ENCODE measurements around the gene DPP4.
"Not testable (repeated sequence)": the region's sequence is repeated elsewhere in the genome, so short reads cannot be mapped to it uniquely, and the experiment has no call there.

DPP4 gene

GRCh38 chr2:162057426-162057825 lies 16.6 kb downstream of the DPP4 start:
- DNase-seq (ENCODE audit: low read depth) = no peak

DNA sequence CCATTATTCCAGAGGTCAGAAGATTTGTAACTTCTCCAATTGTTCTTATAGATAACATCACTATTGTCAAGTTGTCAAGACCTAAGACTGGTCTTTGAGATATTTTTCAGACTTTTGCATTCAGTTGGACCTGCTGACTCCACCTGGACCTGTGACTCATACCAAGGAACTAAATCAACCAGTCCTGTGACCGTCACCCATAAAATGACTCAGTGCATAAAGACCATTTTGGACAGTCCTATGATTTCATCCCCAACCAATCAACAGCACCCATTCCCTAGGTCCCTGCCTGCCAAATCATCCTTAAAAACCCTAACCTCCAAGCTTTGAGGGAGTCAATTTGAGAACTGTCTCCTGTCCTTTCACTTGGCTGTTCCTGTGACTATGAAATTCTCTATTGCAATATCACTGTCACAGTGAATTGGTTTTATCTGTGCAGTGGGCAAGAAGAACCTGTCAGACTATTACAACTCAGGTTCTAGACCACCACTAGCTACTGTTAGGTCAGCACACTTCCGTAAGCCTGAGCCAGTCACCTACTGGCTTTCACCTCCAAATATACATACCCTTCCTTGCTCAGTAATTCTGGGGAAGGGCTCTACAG lies 17.1 kb downstream of the DPP4 start:
- no peak for DNase-seq (ENCODE audit: low read depth)

GRCh38 chr2:162053808-162054155 lies 20.2 kb downstream of the DPP4 start:
- DNase-seq (ENCODE audit: low read depth) = no peak

- DNase-seq (ENCODE audit: low read depth) = no peak
These were observed 20.8 kb downstream of the DPP4 start for GRCh38 chr2:162053066-162053807.

- DNase-seq (ENCODE audit: low read depth) = no peak
These were observed 23.5 kb downstream of the DPP4 start for GRCh38 chr2:162050513-162050961.

DNA sequence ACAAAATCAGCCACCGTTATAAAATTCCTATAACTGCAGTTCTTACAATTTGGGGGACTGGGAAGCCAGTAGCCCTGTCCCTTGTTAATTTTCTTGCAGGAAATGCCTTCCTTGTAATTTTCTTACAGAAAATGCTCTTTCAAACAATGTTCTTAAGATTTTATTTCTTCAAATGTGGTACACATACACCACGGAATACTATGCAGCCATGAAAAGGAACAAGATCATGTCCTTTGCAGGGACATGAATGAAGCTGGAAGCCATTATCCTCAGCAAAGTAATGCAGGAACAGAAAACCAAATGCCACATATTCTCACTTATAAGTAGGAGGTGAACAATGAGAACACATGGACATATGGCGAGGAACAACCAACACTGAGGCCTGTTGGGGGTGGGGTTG lies 24.9 kb downstream of the DPP4 start:
- not testable (repeated sequence) for DNase-seq (ENCODE audit: low read depth)

GRCh38 chr2:162044586-162044985 lies 29.4 kb downstream of the DPP4 start:
- DNase-seq (ENCODE audit: low read depth) = no peak

DNA sequence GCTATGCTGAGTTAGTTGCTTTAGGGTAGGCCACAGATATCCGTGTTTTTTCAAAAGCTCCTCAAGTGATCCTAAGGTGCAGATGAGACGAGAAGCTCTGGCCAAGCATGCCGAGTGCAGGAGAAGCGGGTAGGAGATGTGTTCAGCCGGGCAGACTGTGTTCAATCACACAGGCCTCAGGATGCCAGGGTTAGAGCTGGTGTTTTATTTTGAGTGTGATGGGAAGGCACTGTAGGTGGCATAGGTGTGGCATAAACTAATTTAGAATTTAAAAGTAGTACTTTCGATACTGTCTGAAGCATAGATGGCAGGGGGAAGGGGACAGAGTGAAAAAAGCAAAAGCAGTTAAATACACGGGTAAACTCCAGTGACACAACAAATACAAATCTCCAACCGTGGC lies 30.9 kb downstream of the DPP4 start:
- DNase-seq (ENCODE audit: low read depth) = no peak

DNA sequence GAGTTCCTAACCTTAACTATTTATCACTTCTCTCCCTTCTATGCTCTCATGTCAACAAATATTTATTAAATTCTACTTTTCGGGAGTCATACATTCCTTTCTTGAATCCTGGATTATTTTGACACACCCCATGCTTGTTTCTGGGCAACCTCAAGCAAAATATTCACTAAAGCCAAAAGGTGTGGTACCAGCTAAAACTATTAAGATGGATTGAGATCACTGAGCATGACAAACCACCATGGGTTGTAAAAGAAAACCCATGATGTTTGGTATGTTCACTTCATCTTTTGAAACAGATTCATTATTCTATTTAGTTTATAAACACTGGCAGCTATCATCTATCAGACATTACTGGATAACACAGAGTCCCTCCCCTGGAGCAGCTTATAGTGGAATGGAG lies 32.5 kb downstream of the DPP4 start:
- DNase-seq (ENCODE audit: low read depth) = no peak

- DNase-seq (ENCODE audit: low read depth) = no peak
These were observed 35.3 kb downstream of the DPP4 start for GRCh38 chr2:162038725-162039124.

GRCh38 chr2:162037886-162038285 lies 36.1 kb downstream of the DPP4 start:
- DNase-seq (ENCODE audit: low read depth) = no peak

- DNase-seq (ENCODE audit: low read depth) = no peak
These were observed 36.8 kb downstream of the DPP4 start for GRCh38 chr2:162037028-162037795.

GRCh38 chr2:162035981-162036380 lies 38.0 kb downstream of the DPP4 start:
- no peak for DNase-seq (ENCODE audit: low read depth)

GRCh38 chr2:162030363-162031190 lies 43.4 kb downstream of the DPP4 start:
- DNase-seq (ENCODE audit: low read depth) = no peak

DNA sequence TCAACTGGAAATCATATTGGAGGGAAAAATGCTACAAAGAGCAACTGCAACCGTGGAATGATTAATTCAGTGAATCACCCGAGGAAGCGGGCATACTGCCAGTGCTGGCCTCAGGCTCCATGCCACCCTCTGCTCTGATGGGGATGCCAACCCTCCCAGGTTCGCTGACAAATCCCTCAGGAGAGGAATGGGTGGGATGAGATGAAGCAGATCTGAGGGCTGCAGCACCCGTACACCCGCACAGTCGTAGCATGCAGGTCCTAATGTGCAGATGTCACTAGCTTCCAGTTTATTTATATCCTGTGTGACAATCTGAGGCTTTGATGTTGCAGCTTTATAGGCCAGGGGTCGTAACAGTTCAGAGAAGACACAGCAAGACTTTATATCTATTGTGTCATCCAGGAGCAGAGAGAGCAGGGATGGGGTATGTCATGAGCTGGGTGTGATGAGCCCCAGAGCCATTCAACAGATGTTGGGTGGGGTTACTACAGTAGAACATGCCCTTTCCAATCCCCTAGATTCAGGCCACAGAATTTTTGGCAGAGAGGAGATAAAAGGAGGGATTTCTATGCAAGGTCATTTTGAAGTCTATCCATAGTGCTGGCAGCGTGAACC lies 44.6 kb downstream of the DPP4 start:
- DNase-seq (ENCODE audit: low read depth) = no peak

DNA sequence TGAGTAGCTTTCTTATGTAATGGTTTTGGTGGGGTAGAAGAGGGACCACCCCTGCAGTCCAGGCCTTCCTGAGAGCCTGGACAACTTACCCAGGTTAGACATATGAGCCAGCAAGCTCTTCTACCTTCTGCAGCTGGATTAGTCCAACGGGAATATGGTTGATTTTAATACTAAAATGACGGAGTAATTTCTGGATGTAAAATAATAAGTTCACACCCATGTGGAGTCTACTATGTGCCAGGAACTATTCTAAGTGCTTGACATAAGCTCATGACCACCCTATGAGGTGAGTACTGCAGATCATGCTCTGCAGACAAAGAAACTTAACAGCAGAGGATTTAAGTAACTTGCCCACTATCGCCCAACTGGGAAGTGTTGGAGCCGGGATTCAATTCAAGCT lies 45.5 kb downstream of the DPP4 start:
- no peak for DNase-seq (ENCODE audit: low read depth)

GRCh38 chr2:162025121-162025911 lies 48.7 kb downstream of the DPP4 start:
- no peak for DNase-seq (ENCODE audit: low read depth)

GRCh38 chr2:162022290-162022945 lies 51.6 kb downstream of the DPP4 start:
- DNase-seq (ENCODE audit: low read depth) = no peak

DNA sequence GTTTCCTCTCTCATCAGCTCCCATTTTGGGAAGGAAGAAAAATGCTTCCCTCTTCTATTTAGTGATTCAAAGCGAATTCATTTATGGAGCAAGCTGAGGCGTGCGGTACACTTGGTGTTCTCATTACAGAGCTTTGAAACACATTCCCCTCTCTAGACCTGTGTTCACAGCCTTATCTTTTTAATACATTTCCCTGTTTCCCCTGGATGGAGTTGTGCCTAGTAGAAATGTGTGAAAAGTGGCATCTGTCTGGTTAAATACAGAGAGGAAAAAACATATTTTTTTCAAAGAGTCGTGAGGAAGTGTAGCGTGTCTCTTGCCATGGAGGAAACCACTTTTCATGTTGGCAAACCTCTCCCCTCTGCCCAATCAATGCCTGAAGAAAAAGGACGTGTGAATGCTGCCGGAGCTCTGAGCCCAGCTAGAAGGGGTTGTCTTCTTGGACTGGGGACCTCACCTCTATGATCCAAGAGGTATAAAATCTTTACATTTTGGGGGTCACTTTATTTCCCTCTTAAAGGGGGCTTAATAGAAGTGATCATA lies 52.4 kb downstream of the DPP4 start:
- DNase-seq (ENCODE audit: low read depth) = no peak

DNA sequence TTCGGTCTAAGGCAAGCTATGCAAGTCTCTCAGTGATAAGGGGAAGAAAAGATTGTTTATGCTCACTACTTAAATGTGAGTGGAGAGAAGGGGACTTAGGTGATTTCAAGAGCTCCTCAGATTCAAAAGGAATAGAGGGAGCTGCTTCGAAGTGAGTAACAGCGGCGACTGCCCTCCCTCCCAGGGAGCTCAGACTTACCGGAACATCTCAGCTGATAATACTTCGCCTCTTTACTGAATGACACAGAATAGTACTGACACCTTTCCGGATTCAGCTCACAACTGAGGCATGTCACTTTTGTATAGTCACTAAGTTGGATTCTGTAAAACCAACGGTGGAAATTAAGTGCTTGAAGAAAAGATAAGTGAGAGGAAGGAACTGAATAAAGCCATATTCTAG lies 55.5 kb downstream of the DPP4 start:
- no peak for DNase-seq (ENCODE audit: low read depth)

All from activated T-cell treated with anti-CD3 and anti-CD28 coated beads for 24 hours (primary cell).